ENCODE results near the gene RALGPS1.

RALGPS1 gene

GRCh38 chr9:127045148-127045547, 130.6 kb downstream of the RALGPS1 start:
- H3K4me3 ChIP-seq (ENCODE audit: low read length) = no peak overlapping the region
- H3K9me3 ChIP-seq (replicated peaks; ENCODE audit: insufficient read depth, low read length) = no peaks in the 10 kb centered on the region
- no peaks in the 10 kb centered on the region for H3K9me2 ChIP-seq (replicated peaks; ENCODE audit: insufficient read depth, low read length)
- H3K79me2 ChIP-seq (ENCODE audit: low read length) = no peaks in the 10 kb centered on the region
- peaks cover 3% of the 10 kb centered on the region; the same call in 1 of the 2 replicates for H3F3A ChIP-seq (ENCODE audit: insufficient read depth, low read length)
- H3K4me1 ChIP-seq (ENCODE audit: low read length) = peaks cover 35% of the 10 kb centered on the region
- no peaks in the 10 kb centered on the region for H3K27me3 ChIP-seq (replicated peaks; ENCODE audit: insufficient read depth, low read length)
- no peaks in the 10 kb centered on the region for H4K20me1 ChIP-seq (ENCODE audit: insufficient read depth, low read length)
- no peak overlapping the region for H2AFZ ChIP-seq (ENCODE audit: low read length)
- TF ChIP-seq EZH2 (optimal IDR thresholded peaks at IDR 0.05; ENCODE audit: low read depth, low read length) (no peak), EZH2phosphoT487 (IDR thresholded peaks at IDR 0.05; ENCODE audit: low read length) (no peak)
- TF ChIP-seq, protein P1, sequence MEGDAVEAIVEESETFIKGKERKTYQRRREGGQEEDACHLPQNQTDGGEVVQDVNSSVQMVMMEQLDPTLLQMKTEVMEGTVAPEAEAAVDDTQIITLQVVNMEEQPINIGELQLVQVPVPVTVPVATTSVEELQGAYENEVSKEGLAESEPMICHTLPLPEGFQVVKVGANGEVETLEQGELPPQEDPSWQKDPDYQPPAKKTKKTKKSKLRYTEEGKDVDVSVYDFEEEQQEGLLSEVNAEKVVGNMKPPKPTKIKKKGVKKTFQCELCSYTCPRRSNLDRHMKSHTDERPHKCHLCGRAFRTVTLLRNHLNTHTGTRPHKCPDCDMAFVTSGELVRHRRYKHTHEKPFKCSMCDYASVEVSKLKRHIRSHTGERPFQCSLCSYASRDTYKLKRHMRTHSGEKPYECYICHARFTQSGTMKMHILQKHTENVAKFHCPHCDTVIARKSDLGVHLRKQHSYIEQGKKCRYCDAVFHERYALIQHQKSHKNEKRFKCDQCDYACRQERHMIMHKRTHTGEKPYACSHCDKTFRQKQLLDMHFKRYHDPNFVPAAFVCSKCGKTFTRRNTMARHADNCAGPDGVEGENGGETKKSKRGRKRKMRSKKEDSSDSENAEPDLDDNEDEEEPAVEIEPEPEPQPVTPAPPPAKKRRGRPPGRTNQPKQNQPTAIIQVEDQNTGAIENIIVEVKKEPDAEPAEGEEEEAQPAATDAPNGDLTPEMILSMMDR (IDR thresholded peaks at IDR 0.05; ENCODE audit: low read length) = no peak
- no peak overlapping the region for H3K27ac ChIP-seq (ENCODE audit: low read length)
- DNase-seq = no peak
- H3K4me2 ChIP-seq (ENCODE audit: low read depth, low read length) = no peak overlapping the region
- H3K9ac ChIP-seq (ENCODE audit: low read length) = no peak overlapping the region
- H3K36me3 ChIP-seq (replicated peaks; ENCODE audit: insufficient read depth, low read length) = no peaks in the 10 kb centered on the region

DNA sequence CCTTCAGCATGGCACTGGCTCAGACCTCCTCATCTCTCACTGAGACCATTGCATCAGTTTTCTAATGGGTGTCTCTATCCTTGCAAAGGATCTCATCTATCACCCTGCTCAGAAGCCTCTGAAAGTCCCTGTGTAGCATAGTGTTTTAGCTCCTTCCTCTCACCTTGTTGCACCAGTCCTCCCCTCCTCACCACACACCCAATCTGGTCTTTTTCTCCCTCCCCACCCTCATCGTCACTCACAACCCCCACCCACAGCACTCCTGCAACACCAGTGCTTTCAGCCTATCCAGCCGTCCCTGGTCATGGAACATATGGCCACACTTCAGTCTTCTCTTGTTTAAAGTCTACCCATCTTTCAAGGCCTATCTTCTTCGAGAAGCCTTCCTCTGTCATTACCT, 133.4 kb downstream of the RALGPS1 start:
- H3K9ac ChIP-seq (ENCODE audit: low read length) = no peak overlapping the region
- H3K27me3 ChIP-seq (replicated peaks; ENCODE audit: insufficient read depth, low read length) = no peaks in the 10 kb centered on the region
- DNase-seq = no peak
- H3K36me3 ChIP-seq (replicated peaks; ENCODE audit: insufficient read depth, low read length) = no peaks in the 10 kb centered on the region
- H3K79me2 ChIP-seq (ENCODE audit: low read length) = no peaks in the 10 kb centered on the region
- H3K9me2 ChIP-seq (replicated peaks; ENCODE audit: insufficient read depth, low read length) = no peaks in the 10 kb centered on the region
- H2AFZ ChIP-seq (ENCODE audit: low read length) = no peak overlapping the region
- no peak overlapping the region for H3K4me3 ChIP-seq (ENCODE audit: low read length)
- H4K20me1 ChIP-seq (ENCODE audit: insufficient read depth, low read length) = no peaks in the 10 kb centered on the region
- H3K9me3 ChIP-seq (replicated peaks; ENCODE audit: insufficient read depth, low read length) = no peaks in the 10 kb centered on the region
- peaks cover 3% of the 10 kb centered on the region; the same call in 1 of the 2 replicates for H3F3A ChIP-seq (ENCODE audit: insufficient read depth, low read length)
- H3K4me1 ChIP-seq (ENCODE audit: low read length) = peaks cover 35% of the 10 kb centered on the region
- peak overlapping the region; percentile 52; the same call in 1 of the 2 replicates for H3K27ac ChIP-seq (ENCODE audit: low read length)
- peak overlapping the region; percentile 64; the same call in 1 of the 2 replicates for H3K4me2 ChIP-seq (ENCODE audit: low read depth, low read length)
- TF ChIP-seq, protein P1 (IDR thresholded peaks at IDR 0.05; ENCODE audit: low read length) = no peak
- TF ChIP-seq EZH2phosphoT487 (IDR thresholded peaks at IDR 0.05; ENCODE audit: low read length) (no peak), EZH2 (optimal IDR thresholded peaks at IDR 0.05; ENCODE audit: low read depth, low read length) (no peak)

- DNase-seq = peak; percentile 69
- Histone ChIP-seq H3K4me3 (ENCODE audit: low read length) (peak overlapping the region; percentile 24), H3K36me3 (replicated peaks; ENCODE audit: insufficient read depth, low read length) (no peaks in the 10 kb centered on the region), H3K27me3 (replicated peaks; ENCODE audit: insufficient read depth, low read length) (no peaks in the 10 kb centered on the region), H3K4me2 (ENCODE audit: low read depth, low read length) (peak overlapping the region; percentile 64), H4K20me1 (ENCODE audit: insufficient read depth, low read length) (no peaks in the 10 kb centered on the region), H2AFZ (ENCODE audit: low read length) (peak overlapping the region; percentile 5; the same call in 1 of the 2 replicates), H3K9me2 (replicated peaks; ENCODE audit: insufficient read depth, low read length) (no peaks in the 10 kb centered on the region), H3K4me1 (ENCODE audit: low read length) (peaks cover 35% of the 10 kb centered on the region), H3K9ac (ENCODE audit: low read length) (peak overlapping the region; percentile 31; the same call in 1 of the 2 replicates), H3K9me3 (replicated peaks; ENCODE audit: insufficient read depth, low read length) (no peaks in the 10 kb centered on the region), H3K79me2 (ENCODE audit: low read length) (no peaks in the 10 kb centered on the region), H3F3A (ENCODE audit: insufficient read depth, low read length) (peaks cover 3% of the 10 kb centered on the region; the same call in 1 of the 2 replicates), H3K27ac (ENCODE audit: low read length) (peak overlapping the region; percentile 52; the same call in 1 of the 2 replicates)
- TF ChIP-seq, protein P1 (IDR thresholded peaks at IDR 0.05; ENCODE audit: low read length) = peak; percentile 32
- no peak for TF ChIP-seq EZH2phosphoT487 (IDR thresholded peaks at IDR 0.05; ENCODE audit: low read length)
These were observed 134.5 kb downstream of the RALGPS1 start for GRCh38 chr9:127049044-127049443.
